ENCODE measurements around the gene CDK5RAP2.

Gene CDK5RAP2

GRCh38 chr9:120564589-120564988, 15.4 kb downstream of the CDK5RAP2 start:
- no peak for TF ChIP-seq REST (IDR thresholded peaks at IDR 0.05; ENCODE audit: insufficient read depth in 1 of 2, low read depth in 2 of 2, low read length in 2 of 2)
- TF ChIP-seq FOXP2 (optimal IDR thresholded peaks at IDR 0.05; ENCODE audit: borderline replicate concordance, extremely low read depth, extremely low read length, insufficient read depth): no peak
- no peak for TF ChIP-seq SIN3A (IDR thresholded peaks at IDR 0.05; ENCODE audit: borderline replicate concordance, insufficient read depth, low read length)
- TF ChIP-seq TAF1 (IDR thresholded peaks at IDR 0.05; ENCODE audit: borderline replicate concordance, insufficient read depth, low read length): no peak
- no peak for TF ChIP-seq POLR2AphosphoS5 (IDR thresholded peaks at IDR 0.05; ENCODE audit: low read depth, low read length)

DNA sequence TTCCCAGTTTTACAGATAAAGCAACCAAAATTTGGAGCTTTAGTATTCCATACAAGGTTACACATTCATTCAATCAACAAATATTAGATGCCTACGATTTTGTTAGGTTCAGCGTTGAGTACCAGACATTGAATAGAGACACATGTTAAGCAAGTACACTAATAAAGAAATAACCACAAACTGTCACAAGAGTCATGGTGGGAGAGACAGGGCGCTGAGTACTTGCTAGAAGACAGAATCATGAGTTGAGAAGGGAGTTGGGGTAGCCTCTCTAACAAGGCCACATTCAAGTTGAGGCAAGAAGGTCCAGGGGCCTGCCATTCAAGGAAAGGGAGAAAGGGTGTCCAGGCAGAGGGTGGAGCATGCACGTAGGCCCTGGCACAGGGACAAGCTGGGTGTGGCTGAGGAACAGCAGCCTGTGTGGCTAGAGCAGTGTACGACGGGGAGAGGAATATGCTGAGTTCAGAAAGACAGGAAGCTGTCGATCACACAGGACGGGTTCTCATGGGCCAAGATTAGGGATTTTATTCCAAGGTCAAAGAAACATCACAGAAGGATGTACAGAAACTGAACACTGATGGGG, 17.0 kb downstream of the CDK5RAP2 start:
- no peak for TF ChIP-seq SIN3A (IDR thresholded peaks at IDR 0.05; ENCODE audit: borderline replicate concordance, insufficient read depth, low read length)
- TF ChIP-seq TAF1 (IDR thresholded peaks at IDR 0.05; ENCODE audit: borderline replicate concordance, insufficient read depth, low read length): no peak
- TF ChIP-seq FOXP2 (optimal IDR thresholded peaks at IDR 0.05; ENCODE audit: borderline replicate concordance, extremely low read depth, extremely low read length, insufficient read depth): no peak
- no peak for TF ChIP-seq REST (IDR thresholded peaks at IDR 0.05; ENCODE audit: insufficient read depth in 1 of 2, low read depth in 2 of 2, low read length in 2 of 2)

DNA sequence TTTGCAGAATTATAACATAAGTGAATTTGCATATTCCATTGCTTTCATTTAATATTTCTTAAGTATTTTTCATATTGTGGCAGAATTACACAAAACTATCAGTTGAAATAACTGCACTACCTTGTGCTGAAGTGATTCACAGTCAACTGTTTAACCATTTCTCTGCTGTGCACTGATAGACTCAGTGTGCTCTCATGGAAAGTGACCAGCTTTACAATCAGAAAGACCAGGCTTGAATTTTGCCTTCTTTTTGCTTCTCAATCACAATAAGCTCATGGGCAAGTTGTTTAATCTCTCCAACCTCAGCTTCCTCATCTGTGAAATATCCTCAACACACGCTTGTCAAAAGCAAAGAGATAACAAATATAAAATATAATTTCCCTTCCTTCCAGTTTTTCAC, 18.3 kb downstream of the CDK5RAP2 start:
- TF ChIP-seq FOXP2 (optimal IDR thresholded peaks at IDR 0.05; ENCODE audit: borderline replicate concordance, extremely low read depth, extremely low read length, insufficient read depth) (no peak), TAF1 (IDR thresholded peaks at IDR 0.05; ENCODE audit: borderline replicate concordance, insufficient read depth, low read length) (no peak), POLR2AphosphoS5 (IDR thresholded peaks at IDR 0.05; ENCODE audit: low read depth, low read length) (no peak), REST (IDR thresholded peaks at IDR 0.05; ENCODE audit: insufficient read depth in 1 of 2, low read depth in 2 of 2, low read length in 2 of 2) (no peak), SIN3A (IDR thresholded peaks at IDR 0.05; ENCODE audit: borderline replicate concordance, insufficient read depth, low read length) (no peak)

- no peak for TF ChIP-seq SIN3A (IDR thresholded peaks at IDR 0.05; ENCODE audit: borderline replicate concordance, insufficient read depth, low read length)
Measured at GRCh38 chr9:120559546-120559945, 20.4 kb downstream of the CDK5RAP2 start.

GRCh38 chr9:120558454-120558853, 21.5 kb downstream of the CDK5RAP2 start:
- TF ChIP-seq REST (IDR thresholded peaks at IDR 0.05; ENCODE audit: insufficient read depth in 1 of 2, low read depth in 2 of 2, low read length in 2 of 2): no peak

Data from PFSK-1 (cell line).